ENCODE measurements around the gene BRINP1. TPM values are rescaled to one million over a fixed set of nuclear protein-coding genes. Genes with fewer than 3 reads are reported as not detected.

BRINP1 gene
- total RNA-seq, 1 experiment from 2014 or later = not detected

GRCh38 chr9:119368179-119368578 lies 1.1 kb downstream of the BRINP1 start:
- Histone ChIP-seq H3K4me3 (ENCODE audit: low read depth, low read length, poor library complexity, severe bottlenecking) (no peak overlapping the region), H3K9me3 (ENCODE audit: low read depth, low read length, poor library complexity, severe bottlenecking) (no peaks in the 10 kb centered on the region), H3K36me3 (ENCODE audit: insufficient read depth, low read length, poor library complexity, severe bottlenecking) (no peaks in the 10 kb centered on the region), H3K4me1 (ENCODE audit: insufficient read depth, low read length, poor library complexity, severe bottlenecking) (no peaks in the 10 kb centered on the region), H3K27me3 (replicated peaks; ENCODE audit: insufficient read depth, low read depth, low read length, poor library complexity) (peaks cover 37% of the 10 kb centered on the region), H3K27ac (ENCODE audit: low read depth, low read length, poor library complexity, severe bottlenecking) (no peak overlapping the region)
- BruUV-seq (replicated peaks) = no TSS peak
- DNase-seq (ENCODE audit: low spot score) = no peak
- intact Hi-C loops (cut with micrococcal nuclease; ENCODE audit: unreplicated experiment) = loop anchor here (5.0 to 10.0 kb wide), 3 partner anchors 843 to 1586 kb away; no protein-coding TSS in a partner anchor
- TF ChIP-seq CTCF (conservative IDR thresholded peaks at IDR 0.05; ENCODE audit: low read depth, low read length) = no peak
- TF ChIP-seq EZH2 (IDR thresholded peaks at IDR 0.05; ENCODE audit: borderline replicate concordance, low read depth, low read length, poor library complexity, severe bottlenecking) = peak; percentile 22
- POLR2A ChIA-PET (ENCODE audit: low non-redundant PET) = no interaction called here
- CTCF ChIA-PET = no interaction called here

DNA sequence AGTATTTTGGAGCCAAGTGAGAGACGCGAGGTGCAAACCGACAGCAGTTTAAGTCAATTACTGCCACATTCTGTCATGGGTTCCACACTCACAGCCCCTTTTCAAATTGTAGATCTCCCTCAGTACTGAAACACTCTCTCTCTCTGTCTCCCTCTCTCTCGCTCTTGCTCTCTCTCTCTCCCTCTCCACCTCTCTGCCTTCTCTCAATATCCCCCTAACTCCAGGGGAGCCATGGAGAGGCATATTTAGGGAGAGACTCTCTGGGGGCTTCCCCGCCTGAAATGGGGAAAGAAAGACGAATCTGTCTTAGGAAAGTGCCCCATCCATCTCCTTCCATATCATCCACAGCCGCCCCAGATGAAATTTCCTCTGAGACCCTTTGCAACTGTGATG lies 1.6 kb downstream of the BRINP1 start:
- ChIA-PET CTCF (no interaction called here), POLR2A (ENCODE audit: low non-redundant PET) (no interaction called here)
- BruUV-seq (replicated peaks) = no TSS peak
- DNase-seq (ENCODE audit: low spot score) = no peak
- Histone ChIP-seq H3K9me3 (ENCODE audit: low read depth, low read length, poor library complexity, severe bottlenecking) (no peaks in the 10 kb centered on the region), H3K27me3 (replicated peaks; ENCODE audit: insufficient read depth, low read depth, low read length, poor library complexity) (peaks cover 37% of the 10 kb centered on the region), H3K36me3 (ENCODE audit: insufficient read depth, low read length, poor library complexity, severe bottlenecking) (no peaks in the 10 kb centered on the region), H3K27ac (ENCODE audit: low read depth, low read length, poor library complexity, severe bottlenecking) (no peak overlapping the region), H3K4me3 (ENCODE audit: low read depth, low read length, poor library complexity, severe bottlenecking) (no peak overlapping the region), H3K4me1 (ENCODE audit: insufficient read depth, low read length, poor library complexity, severe bottlenecking) (no peaks in the 10 kb centered on the region)
- TF ChIP-seq EZH2 (IDR thresholded peaks at IDR 0.05; ENCODE audit: borderline replicate concordance, low read depth, low read length, poor library complexity, severe bottlenecking) = no peak
- no peak for TF ChIP-seq CTCF (conservative IDR thresholded peaks at IDR 0.05; ENCODE audit: low read depth, low read length)
- intact Hi-C loops (cut with micrococcal nuclease; ENCODE audit: unreplicated experiment) = loop anchor here (5.0 to 10.0 kb wide), 3 partner anchors 843 to 1585 kb away; no protein-coding TSS in a partner anchor

GRCh38 chr9:119366909-119367682 lies 2.1 kb downstream of the BRINP1 start:
- Histone ChIP-seq H3K4me1 (ENCODE audit: insufficient read depth, low read length, poor library complexity, severe bottlenecking) (no peaks in the 10 kb centered on the region), H3K4me3 (ENCODE audit: low read depth, low read length, poor library complexity, severe bottlenecking) (no peak overlapping the region), H3K27ac (ENCODE audit: low read depth, low read length, poor library complexity, severe bottlenecking) (no peak overlapping the region), H3K27me3 (replicated peaks; ENCODE audit: insufficient read depth, low read depth, low read length, poor library complexity) (peaks cover 37% of the 10 kb centered on the region), H3K36me3 (ENCODE audit: insufficient read depth, low read length, poor library complexity, severe bottlenecking) (no peaks in the 10 kb centered on the region), H3K9me3 (ENCODE audit: low read depth, low read length, poor library complexity, severe bottlenecking) (no peaks in the 10 kb centered on the region)
- no peak for DNase-seq (ENCODE audit: low spot score)
- CTCF ChIA-PET = no interaction called here
- TF ChIP-seq CTCF (conservative IDR thresholded peaks at IDR 0.05; ENCODE audit: low read depth, low read length) = no peak
- no peak for TF ChIP-seq EZH2 (IDR thresholded peaks at IDR 0.05; ENCODE audit: borderline replicate concordance, low read depth, low read length, poor library complexity, severe bottlenecking)
- BruUV-seq (replicated peaks) = no TSS peak
- intact Hi-C loops (cut with micrococcal nuclease; ENCODE audit: unreplicated experiment) = loop anchor here (5.0 to 10.0 kb wide), 3 partner anchors 842 to 1585 kb away; no protein-coding TSS in a partner anchor
- POLR2A ChIA-PET (ENCODE audit: low non-redundant PET) = no interaction called here
